ENCODE results near the gene STX16.

DNA sequence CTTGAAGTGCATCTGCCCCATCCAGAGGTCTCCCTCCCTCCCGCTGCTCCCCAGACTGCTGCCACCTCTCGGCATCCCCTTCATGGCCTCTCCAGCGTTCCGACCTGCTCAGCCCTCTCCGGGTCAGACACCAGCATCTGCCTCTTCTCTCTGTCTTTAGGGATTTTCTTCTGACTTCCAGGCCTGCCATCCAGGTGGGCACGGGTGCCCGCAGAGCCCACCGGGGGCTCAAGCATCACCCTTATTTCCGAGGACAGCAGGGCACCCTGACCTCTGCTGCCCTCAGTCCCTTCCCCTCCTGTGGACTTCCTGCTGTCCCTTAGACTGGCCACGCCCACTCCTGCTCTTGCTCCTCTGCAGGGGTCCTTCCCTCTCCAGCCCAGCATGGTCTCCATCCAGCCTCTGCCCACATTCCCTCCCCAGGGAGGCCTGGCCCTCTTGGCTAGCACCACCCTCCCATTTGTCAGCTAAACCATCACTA is 44.9 kb downstream of the STX16 start:
- TF ChIP-seq, protein P1, sequence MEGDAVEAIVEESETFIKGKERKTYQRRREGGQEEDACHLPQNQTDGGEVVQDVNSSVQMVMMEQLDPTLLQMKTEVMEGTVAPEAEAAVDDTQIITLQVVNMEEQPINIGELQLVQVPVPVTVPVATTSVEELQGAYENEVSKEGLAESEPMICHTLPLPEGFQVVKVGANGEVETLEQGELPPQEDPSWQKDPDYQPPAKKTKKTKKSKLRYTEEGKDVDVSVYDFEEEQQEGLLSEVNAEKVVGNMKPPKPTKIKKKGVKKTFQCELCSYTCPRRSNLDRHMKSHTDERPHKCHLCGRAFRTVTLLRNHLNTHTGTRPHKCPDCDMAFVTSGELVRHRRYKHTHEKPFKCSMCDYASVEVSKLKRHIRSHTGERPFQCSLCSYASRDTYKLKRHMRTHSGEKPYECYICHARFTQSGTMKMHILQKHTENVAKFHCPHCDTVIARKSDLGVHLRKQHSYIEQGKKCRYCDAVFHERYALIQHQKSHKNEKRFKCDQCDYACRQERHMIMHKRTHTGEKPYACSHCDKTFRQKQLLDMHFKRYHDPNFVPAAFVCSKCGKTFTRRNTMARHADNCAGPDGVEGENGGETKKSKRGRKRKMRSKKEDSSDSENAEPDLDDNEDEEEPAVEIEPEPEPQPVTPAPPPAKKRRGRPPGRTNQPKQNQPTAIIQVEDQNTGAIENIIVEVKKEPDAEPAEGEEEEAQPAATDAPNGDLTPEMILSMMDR (conservative IDR thresholded peaks at IDR 0.05; ENCODE audit: low read depth, low read length): no peak
- TF ChIP-seq EZH2 (IDR thresholded peaks at IDR 0.05; ENCODE audit: borderline replicate concordance, low read depth, low read length, poor library complexity, severe bottlenecking): no peak
